HL-60 (cell line): ENCODE measurements around the gene OVCA2.

ENCODE experiments used
- CTCF ChIP-seq: IDR thresholded peaks from one replicate; pipeline ENCODE4 v1.5.1; 2011; ENCODE audit warnings: low read length, control low read depth, inconsistent platforms; ENCODE audit not compliant: insufficient read depth
- POLR2AphosphoS5 ChIP-seq: IDR thresholded peaks from 2 replicates; pipeline ENCODE4 v1.6.1; 2012; ENCODE audit warnings: low read depth
- REST ChIP-seq: IDR thresholded peaks from 2 replicates; pipeline ENCODE4 v1.6.1; 2012; ENCODE audit warnings: low read depth; ENCODE audit not compliant: insufficient replicate concordance
- SPI1 ChIP-seq: IDR thresholded peaks from 2 replicates; pipeline ENCODE4 v1.6.1; 2012; ENCODE audit warnings: low read depth, mild to moderate bottlenecking, borderline replicate concordance

GRCh38 chr17:2037155-2037554, 4.7 kb upstream of the OVCA2 start:
- TF ChIP-seq CTCF (no peak), POLR2AphosphoS5 (no peak), REST (no peak), SPI1 (no peak)
